Measurements from ENCODE around the gene EXOSC5. TPM values are rescaled to one million over a fixed set of nuclear protein-coding genes. Genes with fewer than 3 reads are reported as not detected.

EXOSC5 gene
- total and polyA plus RNA-seq, 2 of the 13 experiments (the other 11 are each of a cell fraction or from before 2014, with no cell fraction given) = 24.1 to 26.5 TPM

Small RNA genes lying within 50 kb of the gene (small RNA-seq; reads per million reads assigned to genes)
- gene RF00017 (ENCODE audit: insufficient read depth in 2 of 3, insufficient read length in 3 of 3, low read depth in 2 of 3, low replicate concordance in 1 of 3) = 0 reads per million in 3 experiments

Other genes with a start within 250 kb of the EXOSC5 start
- gene CYP2S1, start 204.1 kb downstream of the EXOSC5 start, total RNA-seq (2016; rRNA removed; fragmentation: Illumina TruSeq; extraction: Trizol) = 0.09 TPM in 1 of 2 replicates, not detected in the other
- gene CYP2S1, start 204.1 kb downstream of the EXOSC5 start, polyA plus RNA-seq (2011; rRNA removed) = 1.8 and 2.1 TPM in 2 replicates
- gene AXL, start 178.1 kb downstream of the EXOSC5 start, total RNA-seq (2016; rRNA removed; fragmentation: Illumina TruSeq; extraction: Trizol) = 0.31 and 0.71 TPM in 2 replicates
- gene AXL, start 178.1 kb downstream of the EXOSC5 start, polyA plus RNA-seq (2011; rRNA removed) = 5.7 and 5.9 TPM in 2 replicates
- 81.7 and 88.8 TPM in 2 replicates for gene HNRNPUL1, start 133.0 kb downstream of the EXOSC5 start, total RNA-seq (2016; rRNA removed; fragmentation: Illumina TruSeq; extraction: Trizol)
- gene HNRNPUL1, start 133.0 kb downstream of the EXOSC5 start, polyA plus RNA-seq (2011; rRNA removed) = 29.7 and 30.9 TPM in 2 replicates
- gene CCDC97, start 87.2 kb downstream of the EXOSC5 start, total RNA-seq (2016; rRNA removed; fragmentation: Illumina TruSeq; extraction: Trizol) = 7.1 and 7.3 TPM in 2 replicates
- gene CCDC97, start 87.2 kb downstream of the EXOSC5 start, polyA plus RNA-seq (2011; rRNA removed) = 6.2 and 7.2 TPM in 2 replicates
- 2.7 and 4.1 TPM in 2 replicates for gene TGFB1, start 43.4 kb downstream of the EXOSC5 start, total RNA-seq (2016; rRNA removed; fragmentation: Illumina TruSeq; extraction: Trizol)
- gene TGFB1, start 43.4 kb downstream of the EXOSC5 start, polyA plus RNA-seq (2011; rRNA removed) = 5.4 and 6.2 TPM in 2 replicates
- gene B9D2, start 33.2 kb downstream of the EXOSC5 start, total RNA-seq (2016; rRNA removed; fragmentation: Illumina TruSeq; extraction: Trizol) = 4.4 and 5.3 TPM in 2 replicates
- gene B9D2, start 33.2 kb downstream of the EXOSC5 start, polyA plus RNA-seq (2011; rRNA removed) = 2.9 and 3.1 TPM in 2 replicates
- 6.3 and 8.4 TPM in 2 replicates for gene TMEM91, start 20.8 kb downstream of the EXOSC5 start, total RNA-seq (2016; rRNA removed; fragmentation: Illumina TruSeq; extraction: Trizol)
- 10.3 and 11.2 TPM in 2 replicates for gene TMEM91, start 20.8 kb downstream of the EXOSC5 start, polyA plus RNA-seq (2011; rRNA removed)
- gene BCKDHA, start 459 bp upstream of the EXOSC5 start, total RNA-seq (2016; rRNA removed; fragmentation: Illumina TruSeq; extraction: Trizol) = 9.7 and 11.8 TPM in 2 replicates
- 31.3 and 31.5 TPM in 2 replicates for gene BCKDHA, start 459 bp upstream of the EXOSC5 start, polyA plus RNA-seq (2011; rRNA removed)
- gene B3GNT8, start 30.0 kb upstream of the EXOSC5 start, total RNA-seq (2016; rRNA removed; fragmentation: Illumina TruSeq; extraction: Trizol) = 1.9 and 2.3 TPM in 2 replicates
- 0.26 and 0.44 TPM in 2 replicates for gene B3GNT8, start 30.0 kb upstream of the EXOSC5 start, polyA plus RNA-seq (2011; rRNA removed)
- gene DMAC2, start 42.6 kb upstream of the EXOSC5 start, total RNA-seq (2016; rRNA removed; fragmentation: Illumina TruSeq; extraction: Trizol) = 39.0 and 51.9 TPM in 2 replicates
- gene DMAC2, start 42.6 kb upstream of the EXOSC5 start, polyA plus RNA-seq (2011; rRNA removed) = 66.0 TPM in 2 replicates
- 0.64 and 1.0 TPM in 2 replicates for gene ERICH4, start 45.8 kb upstream of the EXOSC5 start, total RNA-seq (2016; rRNA removed; fragmentation: Illumina TruSeq; extraction: Trizol)
- 0.38 and 0.40 TPM in 2 replicates for gene ERICH4, start 45.8 kb upstream of the EXOSC5 start, polyA plus RNA-seq (2011; rRNA removed)
- not detected in 2 replicates for gene CEACAM21, start 178.8 kb upstream of the EXOSC5 start, total RNA-seq (2016; rRNA removed; fragmentation: Illumina TruSeq; extraction: Trizol)
- 0.05 TPM in 1 of 2 replicates, not detected in the other for gene CEACAM21, start 178.8 kb upstream of the EXOSC5 start, polyA plus RNA-seq (2011; rRNA removed)
- gene CEACAM4, start 229.7 kb upstream of the EXOSC5 start, total RNA-seq (2016; rRNA removed; fragmentation: Illumina TruSeq; extraction: Trizol) = not detected in 2 replicates
- gene CEACAM4, start 229.7 kb upstream of the EXOSC5 start, polyA plus RNA-seq (2011; rRNA removed) = not detected in 2 replicates